Epithelial cell of esophagus (primary cell): ENCODE data around the gene GSDME.

Experiments used
- DNase-seq: peaks from one replicate; pipeline ENCODE4 v3.0.0; 2010; ENCODE audit warnings: low read depth
- H3K4me3 ChIP-seq: 2 replicates; pipeline ENCODE4 v1.5.1; 2011; ENCODE audit warnings: mild to moderate bottlenecking, low read length, control low read depth
- TF ChIP-seq, protein P1 (sequence below): IDR thresholded peaks from 2 replicates; pipeline ENCODE4 v1.5.1; 2011; ENCODE audit warnings: low read depth, mild to moderate bottlenecking, low read length, control low read depth, inconsistent platforms; ENCODE audit not compliant: insufficient read depth; ENCODE audit errors: missing control alignments

GSDME gene

GRCh38 chr7:24717694-24718320 lies 39.5 kb downstream of the GSDME start:
- no peak for DNase-seq
- TF ChIP-seq, protein P1, sequence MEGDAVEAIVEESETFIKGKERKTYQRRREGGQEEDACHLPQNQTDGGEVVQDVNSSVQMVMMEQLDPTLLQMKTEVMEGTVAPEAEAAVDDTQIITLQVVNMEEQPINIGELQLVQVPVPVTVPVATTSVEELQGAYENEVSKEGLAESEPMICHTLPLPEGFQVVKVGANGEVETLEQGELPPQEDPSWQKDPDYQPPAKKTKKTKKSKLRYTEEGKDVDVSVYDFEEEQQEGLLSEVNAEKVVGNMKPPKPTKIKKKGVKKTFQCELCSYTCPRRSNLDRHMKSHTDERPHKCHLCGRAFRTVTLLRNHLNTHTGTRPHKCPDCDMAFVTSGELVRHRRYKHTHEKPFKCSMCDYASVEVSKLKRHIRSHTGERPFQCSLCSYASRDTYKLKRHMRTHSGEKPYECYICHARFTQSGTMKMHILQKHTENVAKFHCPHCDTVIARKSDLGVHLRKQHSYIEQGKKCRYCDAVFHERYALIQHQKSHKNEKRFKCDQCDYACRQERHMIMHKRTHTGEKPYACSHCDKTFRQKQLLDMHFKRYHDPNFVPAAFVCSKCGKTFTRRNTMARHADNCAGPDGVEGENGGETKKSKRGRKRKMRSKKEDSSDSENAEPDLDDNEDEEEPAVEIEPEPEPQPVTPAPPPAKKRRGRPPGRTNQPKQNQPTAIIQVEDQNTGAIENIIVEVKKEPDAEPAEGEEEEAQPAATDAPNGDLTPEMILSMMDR = no peak
- no peak overlapping the region for H3K4me3 ChIP-seq

DNA sequence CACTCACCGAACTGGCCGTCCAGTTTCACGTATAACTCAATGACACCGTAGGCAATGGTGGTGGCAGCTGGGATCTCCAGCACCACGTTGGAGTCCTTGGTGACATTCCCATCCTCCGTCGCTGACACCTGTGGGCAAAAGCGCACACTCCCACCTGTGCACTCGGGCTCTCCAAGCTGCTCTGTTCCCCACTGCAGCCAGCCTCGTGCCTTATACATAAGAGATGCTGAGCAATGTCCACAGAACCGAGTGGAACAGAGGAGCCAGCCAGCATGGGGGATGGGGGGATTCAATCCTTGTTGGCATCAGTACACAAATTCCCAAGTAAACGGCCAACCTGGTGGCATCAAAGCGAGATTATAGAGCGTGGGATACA lies 40.0 kb downstream of the GSDME start:
- TF ChIP-seq, protein P1 = no peak
- H3K4me3 ChIP-seq = no peak overlapping the region
- no peak for DNase-seq

DNA sequence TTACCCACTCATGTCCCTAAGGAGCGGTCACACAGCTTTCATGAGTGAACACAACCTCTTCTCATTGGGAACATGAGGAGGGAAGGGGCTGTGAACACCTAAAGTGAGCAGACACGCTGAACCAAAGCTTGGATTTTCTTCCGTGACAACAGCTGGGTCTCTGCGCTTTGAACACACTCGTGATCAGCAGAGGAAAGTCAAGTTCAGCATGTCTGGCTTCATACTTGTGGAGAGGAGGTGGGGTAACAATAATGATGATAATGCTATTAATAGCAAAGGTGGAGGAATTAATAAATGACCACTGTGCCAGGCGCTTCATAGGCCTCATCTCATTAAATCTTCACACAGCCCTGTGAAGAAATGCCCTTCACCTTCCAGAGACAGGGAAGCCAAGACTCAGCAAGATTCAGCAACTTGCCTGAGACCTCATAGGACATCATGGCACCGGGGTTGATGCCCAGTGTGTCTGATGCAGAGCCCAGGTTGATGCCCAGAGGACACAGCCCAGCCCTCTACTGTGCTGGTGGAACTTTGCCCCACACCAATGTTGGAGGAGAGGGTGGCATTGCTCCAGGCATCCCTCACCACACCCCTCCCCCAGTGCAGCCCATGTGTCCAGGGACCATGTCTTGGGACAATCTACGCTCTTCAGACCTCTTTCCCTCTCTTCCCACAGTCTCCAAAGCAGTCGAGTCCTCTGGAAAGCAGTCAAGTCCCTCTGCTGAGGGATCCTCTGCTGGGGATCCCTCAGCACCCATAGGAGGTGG lies 40.6 kb downstream of the GSDME start:
- no peak for DNase-seq
- no peak overlapping the region for H3K4me3 ChIP-seq
- TF ChIP-seq, protein P1 = no peak

DNA sequence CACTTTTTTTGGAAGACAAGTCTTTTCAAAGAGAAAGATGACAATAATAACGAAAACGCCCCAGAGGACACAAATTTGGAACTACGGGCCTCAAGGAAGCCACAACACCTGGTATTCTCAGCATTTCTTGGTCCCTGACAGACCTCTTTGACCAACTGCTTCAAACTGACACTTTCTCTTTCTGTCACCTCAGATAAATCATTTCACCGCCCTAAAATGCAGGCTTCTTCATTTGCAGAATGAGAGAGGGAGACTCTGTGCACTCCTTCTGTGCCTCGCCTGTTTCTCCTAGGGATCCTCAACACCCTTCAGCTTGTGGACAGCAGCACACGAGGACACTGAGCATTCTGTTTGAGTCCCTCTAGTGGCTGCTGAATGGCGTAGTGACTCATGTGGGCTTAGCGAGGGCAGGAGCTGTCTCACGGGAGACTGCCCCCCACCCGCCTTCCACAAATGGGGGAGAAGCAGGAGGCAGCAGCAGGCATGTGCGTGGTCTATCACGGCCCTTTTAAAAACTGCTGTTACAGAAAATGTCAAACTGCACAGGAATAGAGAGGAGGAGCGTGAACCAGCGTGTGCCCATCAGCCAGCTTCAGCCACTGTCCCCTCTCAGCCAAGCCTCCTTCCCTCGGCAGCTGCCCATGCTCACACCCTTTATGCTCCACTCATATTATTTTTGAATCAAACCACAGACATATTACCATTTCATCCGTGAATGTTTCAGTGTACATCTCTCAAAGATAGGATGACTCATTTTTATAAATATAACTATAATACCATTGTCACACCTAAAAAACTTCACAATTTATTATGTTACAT lies 41.4 kb downstream of the GSDME start:
- no peak overlapping the region for H3K4me3 ChIP-seq
- TF ChIP-seq, protein P1 = peak; percentile 46
- peak; percentile 45 for DNase-seq

GRCh38 chr7:24715171-24715570 lies 42.1 kb downstream of the GSDME start:
- TF ChIP-seq, protein P1 = no peak
- H3K4me3 ChIP-seq = no peak overlapping the region
- no peak for DNase-seq

DNA sequence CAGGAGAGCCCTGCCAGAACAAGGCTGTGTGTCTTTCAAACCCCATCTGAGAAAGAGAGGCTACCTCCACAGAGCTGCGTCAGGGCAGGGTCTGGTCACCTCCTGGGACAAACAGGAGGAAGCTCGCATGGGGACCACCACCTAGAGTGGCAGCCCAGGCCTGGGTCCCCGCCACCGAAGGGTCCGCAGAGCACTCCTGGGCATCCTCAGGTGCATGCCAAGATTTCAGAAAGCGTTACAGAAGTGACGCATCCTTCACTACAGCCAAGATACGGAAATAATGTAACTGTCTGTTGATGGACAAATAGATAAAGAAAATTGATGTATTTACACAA lies 42.6 kb downstream of the GSDME start:
- TF ChIP-seq, protein P1 = no peak
- no peak for DNase-seq
- H3K4me3 ChIP-seq = no peak overlapping the region
